NCI-H2196 treated with DMSO at 0.1 percent for 48 hours (cell line): ENCODE data around the gene NCLN.
"Not testable (repeated sequence)": the region's sequence is repeated elsewhere in the genome, so short reads cannot be mapped to it uniquely, and the experiment has no call there.

Source experiments
- DNase-seq: peaks from one replicate; lab custom pipeline; 2025; ENCODE audit not compliant: unreplicated experiment; lab: John Stamatoyannopoulos, UW

NCLN gene

GRCh38 chr19:3154957-3155736 is 30.6 kb upstream of the NCLN start:
- no peak for DNase-seq

DNA sequence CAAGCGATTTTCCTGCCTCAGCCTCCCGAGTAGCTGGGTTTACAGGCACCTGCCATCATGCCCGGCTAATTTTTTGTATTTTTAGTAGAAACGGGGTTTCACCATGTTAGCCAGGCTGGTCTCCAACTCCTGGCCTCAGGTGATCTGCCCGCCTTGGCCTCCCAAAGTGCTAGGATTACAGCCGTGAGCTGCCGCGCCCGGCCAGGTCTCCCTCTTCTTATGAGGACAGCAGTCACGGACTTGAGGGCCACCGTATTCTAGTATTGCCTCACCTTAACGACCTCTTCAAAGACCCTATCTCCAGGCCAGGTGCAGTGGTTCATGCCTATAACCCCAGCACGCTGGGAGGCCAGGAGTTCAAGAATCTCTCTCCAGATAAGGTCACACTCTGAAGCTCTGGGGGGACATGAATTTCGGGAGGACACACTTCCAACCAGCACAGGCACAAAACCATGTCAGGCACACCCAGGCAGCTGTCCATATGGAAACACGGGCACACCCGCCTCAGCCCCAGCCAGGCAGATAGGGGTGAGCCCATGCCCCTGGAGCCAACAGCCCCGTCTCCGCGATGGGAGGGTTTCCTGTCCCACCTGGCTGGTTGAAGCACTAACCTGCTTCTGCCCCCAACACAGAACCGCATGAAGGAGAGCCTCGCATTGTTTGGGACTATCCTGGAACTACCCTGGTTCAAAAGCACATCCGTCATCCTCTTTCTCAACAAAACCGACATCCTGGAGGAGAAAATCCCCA is 28.5 kb upstream of the NCLN start:
- DNase-seq = no peak

GRCh38 chr19:3159565-3159964 is 26.2 kb upstream of the NCLN start:
- no peak for DNase-seq

DNA sequence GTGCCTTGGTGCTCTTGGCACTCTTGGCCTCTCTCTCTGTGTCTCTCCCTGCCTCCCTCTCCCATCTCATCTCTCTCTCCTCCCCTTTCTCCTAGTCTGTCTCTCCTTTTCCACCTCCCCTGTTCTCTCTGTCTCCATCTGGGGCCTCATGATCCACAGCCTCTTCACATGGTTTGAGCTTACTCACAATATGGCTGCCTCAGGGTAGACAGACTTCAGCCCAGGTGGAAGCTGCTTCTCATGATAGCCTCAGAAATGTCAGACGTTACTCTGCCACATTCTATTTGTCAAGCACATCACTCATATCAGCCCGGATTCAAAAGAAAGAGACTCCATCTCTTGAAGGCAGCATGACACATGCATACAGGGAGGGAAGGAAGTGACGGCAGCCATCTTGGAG is 25.5 kb upstream of the NCLN start:
- DNase-seq = no peak

- no peak for DNase-seq
These were observed 24.3 kb upstream of the NCLN start for GRCh38 chr19:3161453-3161852.

DNA sequence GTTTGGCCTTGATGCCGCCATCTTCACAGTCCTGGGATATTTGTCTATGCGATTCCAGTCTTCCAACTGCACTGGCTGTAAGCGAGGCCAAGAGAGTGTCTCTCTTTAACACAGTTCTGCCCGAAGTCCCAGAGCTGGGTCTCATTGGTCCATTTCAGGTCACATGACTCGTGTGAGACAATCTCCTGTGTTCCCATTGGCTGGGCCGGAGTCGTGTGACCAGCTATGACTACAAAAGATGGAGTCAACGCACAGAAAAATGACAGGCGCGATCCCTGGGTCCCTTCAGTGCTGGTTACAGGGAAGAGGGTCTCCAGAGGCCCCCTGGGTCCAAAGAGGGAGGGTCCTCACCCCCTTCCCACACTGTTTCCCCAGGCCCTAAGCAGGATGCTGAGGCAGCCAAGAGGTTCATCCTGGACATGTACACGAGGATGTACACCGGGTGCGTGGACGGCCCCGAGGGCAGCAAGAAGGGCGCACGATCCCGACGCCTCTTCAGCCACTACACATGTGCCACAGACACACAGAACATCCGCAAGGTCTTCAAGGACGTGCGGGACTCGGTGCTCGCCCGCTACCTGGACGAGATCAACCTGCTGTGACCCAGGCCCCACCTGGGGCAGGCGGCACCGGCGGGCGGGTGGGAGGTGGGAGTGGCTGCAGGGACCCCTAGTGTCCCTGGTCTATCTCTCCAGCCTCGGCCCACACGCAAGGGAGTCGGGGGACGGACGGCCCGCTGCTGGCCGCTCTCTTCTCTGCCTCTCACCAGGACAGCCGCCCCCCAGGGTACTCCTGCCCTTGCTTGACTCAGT is 23.1 kb upstream of the NCLN start:
- no peak for DNase-seq

- DNase-seq = peak; percentile 26
These were observed 22.4 kb upstream of the NCLN start for GRCh38 chr19:3163230-3163886.

DNA sequence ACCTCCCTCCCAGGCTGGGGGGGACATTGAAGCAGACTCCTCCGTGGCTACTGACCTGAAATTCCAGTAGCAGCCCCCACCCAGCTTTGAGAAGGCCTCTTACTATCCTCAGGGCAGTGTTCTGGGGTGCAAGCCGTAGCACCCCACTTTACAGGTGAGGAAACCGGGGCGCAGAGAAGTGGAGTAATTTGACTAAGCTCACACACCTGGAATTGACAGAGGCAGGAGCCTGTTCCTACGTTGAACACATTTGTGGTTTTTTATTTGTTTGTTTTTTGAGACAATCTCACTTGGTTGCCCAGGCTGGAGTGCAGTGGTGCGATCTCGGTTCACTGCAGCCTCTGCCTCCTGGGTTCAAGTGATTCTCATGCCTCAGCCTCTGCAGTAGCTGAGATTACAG is 21.8 kb upstream of the NCLN start:
- no peak for DNase-seq

DNA sequence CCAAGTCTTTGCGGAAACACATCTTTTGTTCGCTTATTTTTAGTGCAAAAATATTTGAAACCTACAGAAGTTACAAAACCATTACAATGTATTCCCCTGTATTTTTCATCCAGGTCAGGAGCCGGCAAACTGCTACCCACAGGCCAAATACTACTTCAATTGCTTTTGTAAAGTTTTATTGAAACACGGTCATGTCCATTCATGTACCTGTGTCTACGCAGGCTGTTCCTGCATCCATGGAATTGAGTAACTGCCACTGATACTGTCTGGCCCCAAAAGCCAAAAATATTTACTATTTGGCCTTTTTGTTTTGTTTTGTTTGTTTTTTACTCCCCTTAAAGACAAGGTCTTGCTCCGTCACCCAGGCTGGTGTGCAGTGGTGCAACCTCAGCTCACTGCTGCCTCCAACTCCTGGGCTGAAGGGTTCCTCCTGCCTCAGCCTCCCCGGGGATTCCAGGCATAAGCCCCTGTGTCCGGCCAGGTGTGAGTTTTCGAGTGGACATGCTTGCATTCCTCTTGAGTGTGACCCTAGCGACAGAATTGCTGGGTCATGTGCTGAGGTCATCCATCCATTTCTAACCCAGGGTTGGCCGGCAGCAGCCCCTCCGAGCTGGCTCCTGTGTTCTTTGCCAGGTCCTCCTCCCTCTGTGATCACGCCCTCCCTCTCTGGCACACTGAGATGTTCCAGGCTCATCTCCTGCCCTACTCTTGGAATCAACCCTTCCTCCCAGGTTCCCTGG is 18.0 kb upstream of the NCLN start:
- DNase-seq = no peak

DNA sequence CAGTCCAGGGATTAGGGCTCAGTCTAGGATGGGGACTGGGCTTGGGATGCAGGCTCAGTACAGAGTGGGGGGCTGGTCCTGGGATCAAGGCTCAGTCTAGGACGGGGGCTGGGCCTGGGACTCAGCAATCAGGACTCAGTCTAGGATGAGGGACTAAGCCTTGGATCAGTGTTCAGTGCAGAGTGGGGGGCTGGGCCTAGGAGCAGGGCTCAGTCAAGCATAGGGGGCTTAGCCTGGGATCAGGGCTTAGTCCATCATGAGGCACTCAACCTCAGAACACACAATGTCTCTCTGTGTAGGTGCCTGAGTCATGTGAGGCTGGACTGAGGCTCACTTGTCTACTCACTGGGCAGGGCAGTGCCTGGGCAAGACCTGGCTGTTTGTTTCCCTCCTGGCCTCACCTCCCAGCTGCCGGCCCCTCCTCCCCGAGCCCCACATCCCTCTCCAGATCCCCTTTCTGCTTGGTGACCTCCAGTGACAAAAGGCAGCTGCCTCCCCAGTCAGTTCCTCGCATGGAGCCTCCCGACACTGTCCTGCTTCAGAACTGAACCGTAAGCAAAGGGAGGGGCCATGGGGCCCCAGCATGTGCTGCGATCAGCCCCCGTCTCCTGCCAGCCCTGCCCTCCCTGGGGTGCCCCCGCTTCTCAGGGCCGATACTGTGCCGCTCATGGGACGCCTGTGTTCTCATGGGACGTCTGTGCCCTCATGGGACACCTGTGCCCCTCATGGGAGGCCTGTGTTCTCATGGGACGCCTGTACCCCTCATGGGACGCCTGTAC is 13.6 kb upstream of the NCLN start:
- no peak for DNase-seq

DNA sequence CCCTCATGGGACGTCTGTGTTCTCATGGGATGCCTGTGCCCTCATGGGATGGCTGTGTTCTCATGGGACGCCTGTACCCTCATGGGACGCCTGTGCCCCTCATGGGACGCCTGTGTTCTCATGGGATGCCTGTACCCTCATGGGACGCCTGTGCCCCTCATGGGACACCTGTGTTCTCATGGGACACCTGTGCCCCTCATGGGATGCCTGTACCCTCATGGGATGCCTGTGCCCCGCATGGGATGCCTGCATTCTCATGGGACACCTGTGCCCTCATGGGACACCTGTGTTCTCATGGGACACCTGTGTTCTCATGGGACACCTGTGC is 13.1 kb upstream of the NCLN start:
- not testable (repeated sequence) for DNase-seq

GRCh38 chr19:3175781-3176714 is 9.7 kb upstream of the NCLN start:
- no peak for DNase-seq

DNA sequence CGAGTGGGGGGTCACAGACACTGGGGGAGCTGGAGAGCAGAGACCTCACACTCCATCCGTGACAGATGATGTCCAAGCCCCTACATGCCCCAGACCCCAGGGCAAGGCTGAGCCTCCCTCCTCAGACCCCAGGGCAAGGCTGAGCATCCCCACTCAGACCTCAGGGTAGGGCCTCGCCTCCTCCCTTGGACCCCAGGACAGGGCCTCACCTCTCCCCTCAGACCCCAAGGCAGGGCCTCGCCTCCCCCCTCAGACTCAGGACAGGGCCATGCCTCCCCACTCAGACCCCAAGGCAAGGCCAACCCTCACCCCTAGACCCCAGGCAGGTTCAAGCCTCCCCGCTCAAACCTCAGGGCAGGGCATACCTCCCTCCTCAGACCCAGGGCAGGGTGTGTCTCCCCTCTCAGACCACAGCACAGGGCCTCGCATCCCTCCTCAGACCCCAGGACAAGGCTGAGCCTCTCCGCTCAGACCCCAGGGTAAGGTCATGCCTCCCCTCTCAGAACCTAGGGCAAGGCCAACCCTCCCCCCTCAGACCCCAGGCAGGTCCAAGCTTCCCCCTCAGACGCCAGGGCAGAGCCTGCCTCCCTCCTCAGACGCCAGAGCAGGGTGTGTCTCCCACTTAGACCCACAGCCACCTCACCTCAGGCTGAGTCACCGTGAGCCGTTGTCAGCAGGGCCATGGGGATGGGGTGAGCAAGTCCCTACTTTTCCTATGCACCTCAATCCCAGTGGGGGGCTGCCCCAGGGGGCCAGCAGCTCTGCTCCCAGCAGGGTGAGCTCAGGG is 8.8 kb upstream of the NCLN start:
- no peak for DNase-seq

GRCh38 chr19:3178377-3178972 is 7.3 kb upstream of the NCLN start, which contains the start of gene S1PR4:
TSS of gene S1PR4 (plus strand) at chr19:3178769. CDS start at chr19:3178793, 24 bp downstream.
- no peak for DNase-seq

DNA sequence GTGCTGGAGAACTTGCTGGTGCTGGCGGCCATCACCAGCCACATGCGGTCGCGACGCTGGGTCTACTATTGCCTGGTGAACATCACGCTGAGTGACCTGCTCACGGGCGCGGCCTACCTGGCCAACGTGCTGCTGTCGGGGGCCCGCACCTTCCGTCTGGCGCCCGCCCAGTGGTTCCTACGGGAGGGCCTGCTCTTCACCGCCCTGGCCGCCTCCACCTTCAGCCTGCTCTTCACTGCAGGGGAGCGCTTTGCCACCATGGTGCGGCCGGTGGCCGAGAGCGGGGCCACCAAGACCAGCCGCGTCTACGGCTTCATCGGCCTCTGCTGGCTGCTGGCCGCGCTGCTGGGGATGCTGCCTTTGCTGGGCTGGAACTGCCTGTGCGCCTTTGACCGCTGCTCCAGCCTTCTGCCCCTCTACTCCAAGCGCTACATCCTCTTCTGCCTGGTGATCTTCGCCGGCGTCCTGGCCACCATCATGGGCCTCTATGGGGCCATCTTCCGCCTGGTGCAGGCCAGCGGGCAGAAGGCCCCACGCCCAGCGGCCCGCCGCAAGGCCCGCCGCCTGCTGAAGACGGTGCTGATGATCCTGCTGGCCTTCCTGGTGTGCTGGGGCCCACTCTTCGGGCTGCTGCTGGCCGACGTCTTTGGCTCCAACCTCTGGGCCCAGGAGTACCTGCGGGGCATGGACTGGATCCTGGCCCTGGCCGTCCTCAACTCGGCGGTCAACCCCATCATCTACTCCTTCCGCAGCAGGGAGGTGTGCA is 6.6 kb upstream of the NCLN start:
- no peak for DNase-seq

- no peak for DNase-seq
These were observed 5.9 kb upstream of the NCLN start for GRCh38 chr19:3179739-3180293.
